ENCODE results near the gene STIM2.
"Not testable (repeated sequence)": the region's sequence is repeated elsewhere in the genome, so short reads cannot be mapped to it uniquely, and the experiment has no call there.

Gene STIM2

DNA sequence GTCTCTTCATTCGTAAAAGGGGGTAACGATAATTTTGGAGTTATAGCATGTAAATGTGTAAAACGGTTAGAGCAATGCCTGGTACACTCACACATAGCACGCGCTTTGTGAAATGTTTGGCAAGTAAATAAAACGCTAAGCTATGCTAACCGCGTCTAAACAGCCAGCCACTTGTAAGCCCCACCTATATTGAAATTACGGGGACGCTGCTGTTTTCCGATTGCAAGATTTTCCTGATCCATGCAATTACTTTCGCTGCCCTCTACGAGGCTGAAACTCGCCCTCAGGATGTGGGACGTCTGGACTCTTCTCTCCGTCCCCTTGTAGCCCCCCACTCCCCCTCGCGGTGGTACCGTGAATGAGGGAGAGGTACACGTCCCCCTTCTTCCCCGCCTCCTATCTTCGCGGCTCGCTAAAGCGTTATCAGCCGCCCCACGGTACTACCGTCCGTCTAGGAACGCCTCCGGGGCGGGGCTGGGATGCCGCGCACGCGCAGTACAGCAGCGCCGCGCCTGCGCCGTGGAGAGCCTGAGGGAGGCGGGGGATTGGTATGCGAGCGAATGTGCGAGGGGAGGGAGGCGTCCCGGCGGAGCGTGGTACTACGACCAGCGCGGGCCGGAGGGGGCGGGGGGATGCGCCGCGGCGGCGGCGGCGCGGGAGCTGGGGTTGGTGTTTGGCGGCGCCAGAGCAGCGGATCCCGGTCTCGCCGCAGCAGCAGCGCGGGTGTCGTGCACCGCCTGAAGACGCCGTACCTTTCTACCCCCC lies at the start of gene STIM2:
TSS of gene STIM2 (plus strand) at position 685 of the 765 bp plus-strand sequence.
- H3K27ac ChIP-seq = peak within 1 kb of the TSS; percentile 72
- TF ChIP-seq ZFX (IDR thresholded peaks at IDR 0.05) = no peak
- TF ChIP-seq, protein P1, sequence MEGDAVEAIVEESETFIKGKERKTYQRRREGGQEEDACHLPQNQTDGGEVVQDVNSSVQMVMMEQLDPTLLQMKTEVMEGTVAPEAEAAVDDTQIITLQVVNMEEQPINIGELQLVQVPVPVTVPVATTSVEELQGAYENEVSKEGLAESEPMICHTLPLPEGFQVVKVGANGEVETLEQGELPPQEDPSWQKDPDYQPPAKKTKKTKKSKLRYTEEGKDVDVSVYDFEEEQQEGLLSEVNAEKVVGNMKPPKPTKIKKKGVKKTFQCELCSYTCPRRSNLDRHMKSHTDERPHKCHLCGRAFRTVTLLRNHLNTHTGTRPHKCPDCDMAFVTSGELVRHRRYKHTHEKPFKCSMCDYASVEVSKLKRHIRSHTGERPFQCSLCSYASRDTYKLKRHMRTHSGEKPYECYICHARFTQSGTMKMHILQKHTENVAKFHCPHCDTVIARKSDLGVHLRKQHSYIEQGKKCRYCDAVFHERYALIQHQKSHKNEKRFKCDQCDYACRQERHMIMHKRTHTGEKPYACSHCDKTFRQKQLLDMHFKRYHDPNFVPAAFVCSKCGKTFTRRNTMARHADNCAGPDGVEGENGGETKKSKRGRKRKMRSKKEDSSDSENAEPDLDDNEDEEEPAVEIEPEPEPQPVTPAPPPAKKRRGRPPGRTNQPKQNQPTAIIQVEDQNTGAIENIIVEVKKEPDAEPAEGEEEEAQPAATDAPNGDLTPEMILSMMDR (conservative IDR thresholded peaks at IDR 0.05) = peak; percentile 22

DNA sequence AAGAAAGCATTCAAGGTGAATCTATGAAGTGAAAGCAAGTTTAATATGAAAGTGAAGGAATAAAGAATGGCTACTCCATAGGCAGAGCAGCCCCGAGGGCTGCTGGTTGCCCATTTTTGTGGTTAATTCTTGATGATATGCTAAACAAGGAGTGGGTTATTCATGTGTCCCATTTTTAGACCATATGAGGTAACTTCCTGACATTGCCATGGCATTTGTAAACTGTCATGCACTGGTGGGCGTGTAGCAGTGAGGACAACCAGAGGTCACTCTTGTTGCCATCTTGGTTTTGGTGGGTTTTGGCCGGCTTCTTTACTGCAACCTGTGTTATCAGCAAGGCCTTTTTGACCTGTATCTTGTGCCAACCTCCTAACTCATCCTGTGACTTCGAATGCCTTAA lies 49.1 kb upstream of the STIM2 start:
- H3K27ac ChIP-seq = not testable (repeated sequence)

DNA sequence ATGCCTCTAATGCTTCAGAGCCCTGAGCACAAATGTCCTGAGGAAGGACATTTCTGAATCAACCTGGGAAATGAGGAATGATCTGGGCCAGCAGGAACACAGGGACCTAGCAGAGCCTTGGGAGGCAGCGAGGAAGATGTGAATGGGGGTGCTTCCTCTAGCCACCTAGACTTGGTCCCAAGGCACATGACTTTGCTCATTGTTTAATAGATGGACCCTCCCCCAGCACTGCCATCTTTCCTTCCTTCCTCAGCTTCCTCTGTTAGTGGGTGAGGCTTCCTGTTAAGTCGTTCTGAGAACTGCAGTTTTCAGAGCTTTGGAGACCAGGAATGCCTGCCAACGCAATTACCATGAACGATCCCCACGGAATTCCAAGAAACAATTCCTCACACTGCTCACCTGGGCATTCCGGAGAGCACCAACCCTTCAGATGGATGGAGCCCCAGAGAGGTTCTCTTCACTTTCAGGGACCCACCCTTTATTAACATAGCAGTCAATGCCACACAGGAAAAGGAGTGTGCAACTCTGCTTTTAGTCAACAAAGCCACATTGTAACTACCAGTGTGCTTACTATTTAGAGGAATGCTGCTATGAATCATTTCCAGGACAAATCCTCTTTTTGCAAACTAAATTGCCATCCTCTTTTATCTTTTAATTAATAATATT lies 48.5 kb upstream of the STIM2 start:
- no peak for TF ChIP-seq ZFX (IDR thresholded peaks at IDR 0.05)
- TF ChIP-seq, protein P1 (conservative IDR thresholded peaks at IDR 0.05) = no peak
- no peak overlapping the region for H3K27ac ChIP-seq

DNA sequence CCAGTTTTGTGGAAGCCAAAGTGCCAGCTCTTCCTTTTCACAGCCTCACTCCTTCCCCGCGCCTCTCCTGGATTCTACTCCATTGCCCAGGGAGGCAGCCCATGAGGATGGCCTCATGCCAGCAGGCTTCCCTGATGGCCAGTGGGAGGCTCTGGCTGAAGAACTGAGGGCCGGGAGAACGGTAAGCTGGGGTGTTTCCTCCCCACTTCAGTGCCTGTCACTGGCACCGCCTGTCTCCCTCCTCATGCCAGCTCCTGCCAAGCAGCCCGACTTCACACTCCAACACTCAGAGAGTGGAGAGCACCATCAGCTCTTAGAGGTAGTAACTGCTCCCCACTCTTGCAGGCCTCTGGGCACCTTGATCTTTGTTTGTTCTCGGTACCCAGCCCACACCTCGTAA lies 46.9 kb upstream of the STIM2 start:
- no peak for TF ChIP-seq ZFX (IDR thresholded peaks at IDR 0.05)
- TF ChIP-seq, protein P1 (conservative IDR thresholded peaks at IDR 0.05) = no peak
- no peak overlapping the region for H3K27ac ChIP-seq

DNA sequence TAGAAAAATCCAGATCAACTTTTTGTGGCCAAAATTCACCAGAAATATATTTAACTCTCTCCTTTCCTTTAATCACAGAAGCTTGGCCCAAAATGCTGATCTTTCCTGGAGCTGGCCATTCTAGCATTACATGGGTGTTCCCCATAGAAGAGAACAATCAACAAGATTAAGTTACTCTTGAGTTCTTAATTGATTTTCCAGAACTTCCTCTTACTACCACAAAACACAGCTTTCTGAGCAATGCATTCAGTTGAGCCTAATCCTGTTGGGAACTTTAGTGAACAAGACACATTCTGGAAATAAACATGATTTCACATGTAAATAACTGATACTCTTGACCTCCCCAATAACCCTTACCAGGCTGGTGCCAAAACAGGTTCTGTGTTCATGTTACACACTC lies 45.4 kb upstream of the STIM2 start:
- TF ChIP-seq, protein P1 (conservative IDR thresholded peaks at IDR 0.05) = no peak
- TF ChIP-seq ZFX (IDR thresholded peaks at IDR 0.05) = no peak
- H3K27ac ChIP-seq = no peak overlapping the region

DNA sequence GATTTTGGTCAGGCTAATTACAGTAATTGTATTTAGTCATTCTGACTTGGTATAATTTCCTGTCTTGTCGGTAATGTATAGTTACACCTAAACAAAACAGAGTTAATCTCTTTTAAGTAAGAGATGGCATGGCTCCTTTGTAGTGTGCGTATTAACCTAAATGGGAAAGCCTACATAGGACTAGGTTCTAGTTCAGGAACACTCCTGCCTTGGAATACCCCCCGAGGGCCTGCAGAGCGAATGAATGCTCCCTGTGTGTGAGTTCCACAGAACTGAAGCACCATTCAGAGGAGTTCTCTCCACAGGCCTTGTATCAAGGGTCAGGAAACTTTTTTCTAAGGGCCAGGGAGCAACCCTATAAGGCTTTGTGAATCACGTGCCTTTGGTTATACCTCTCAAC lies 44.9 kb upstream of the STIM2 start:
- H3K27ac ChIP-seq = no peak overlapping the region
- TF ChIP-seq ZFX (IDR thresholded peaks at IDR 0.05) = no peak
- TF ChIP-seq, protein P1 (conservative IDR thresholded peaks at IDR 0.05) = no peak

DNA sequence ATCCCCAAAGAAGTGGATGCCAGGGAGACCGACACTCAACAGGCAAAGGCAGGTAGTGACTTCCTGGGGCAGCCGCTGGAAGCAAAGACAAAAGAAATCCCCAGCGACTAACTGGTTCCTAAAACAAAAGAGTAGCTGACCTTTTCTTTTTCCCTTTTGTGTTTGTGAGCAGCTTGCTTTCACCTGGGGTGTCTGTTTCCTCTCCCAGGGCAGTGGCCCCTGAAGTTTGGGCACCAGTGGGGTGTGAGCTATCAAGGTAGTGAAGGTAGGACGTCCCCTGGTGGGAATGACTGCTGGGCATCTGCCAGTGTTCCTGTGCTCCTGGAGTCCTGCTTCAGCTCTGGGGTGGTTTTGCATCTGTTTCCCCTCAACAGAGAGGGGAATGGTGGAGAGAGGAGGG lies 41.6 kb upstream of the STIM2 start:
- TF ChIP-seq, protein P1 (conservative IDR thresholded peaks at IDR 0.05) = no peak
- TF ChIP-seq ZFX (IDR thresholded peaks at IDR 0.05) = no peak
- no peak overlapping the region for H3K27ac ChIP-seq

Measured in C4-2B (cell line).